Esophagus muscularis mucosa (tissue), 3 donors: ENCODE measurements around the gene LRRC7.

Experiments used
- POLR2A ChIP-seq: fragments of 450-650 bp; IDR thresholded peaks from one replicate; pipeline ENCODE4 v1.6.1; 2017; ENCODE audit warnings: antibody characterized with exemption, moderate library complexity, mild to moderate bottlenecking, low read depth
- TF ChIP-seq, protein P1 (sequence below), 3 experiments: fragments of 200-600 bp in 2 of 3; fragments of 450-650 bp in 1 of 3; sonication (generic) in 2 of 3; IDR thresholded peaks; one replicate each; pipeline ENCODE4 v1.5.1; 2017 to 2019; ENCODE audit warnings: antibody characterized with exemption in 3 of 3, mild to moderate bottlenecking in 2 of 3, moderate library complexity in 1 of 3

- TF ChIP-seq POLR2A, result no peak
- TF ChIP-seq, protein P1, sequence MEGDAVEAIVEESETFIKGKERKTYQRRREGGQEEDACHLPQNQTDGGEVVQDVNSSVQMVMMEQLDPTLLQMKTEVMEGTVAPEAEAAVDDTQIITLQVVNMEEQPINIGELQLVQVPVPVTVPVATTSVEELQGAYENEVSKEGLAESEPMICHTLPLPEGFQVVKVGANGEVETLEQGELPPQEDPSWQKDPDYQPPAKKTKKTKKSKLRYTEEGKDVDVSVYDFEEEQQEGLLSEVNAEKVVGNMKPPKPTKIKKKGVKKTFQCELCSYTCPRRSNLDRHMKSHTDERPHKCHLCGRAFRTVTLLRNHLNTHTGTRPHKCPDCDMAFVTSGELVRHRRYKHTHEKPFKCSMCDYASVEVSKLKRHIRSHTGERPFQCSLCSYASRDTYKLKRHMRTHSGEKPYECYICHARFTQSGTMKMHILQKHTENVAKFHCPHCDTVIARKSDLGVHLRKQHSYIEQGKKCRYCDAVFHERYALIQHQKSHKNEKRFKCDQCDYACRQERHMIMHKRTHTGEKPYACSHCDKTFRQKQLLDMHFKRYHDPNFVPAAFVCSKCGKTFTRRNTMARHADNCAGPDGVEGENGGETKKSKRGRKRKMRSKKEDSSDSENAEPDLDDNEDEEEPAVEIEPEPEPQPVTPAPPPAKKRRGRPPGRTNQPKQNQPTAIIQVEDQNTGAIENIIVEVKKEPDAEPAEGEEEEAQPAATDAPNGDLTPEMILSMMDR (IDR thresholded peaks at IDR 0.05), result no peak
These were observed 582.7 kb downstream of the LRRC7 start for GRCh38 chr1:70150444-70150843.
